Measurements from ENCODE around the gene IL20RA.

IL20RA gene

DNA sequence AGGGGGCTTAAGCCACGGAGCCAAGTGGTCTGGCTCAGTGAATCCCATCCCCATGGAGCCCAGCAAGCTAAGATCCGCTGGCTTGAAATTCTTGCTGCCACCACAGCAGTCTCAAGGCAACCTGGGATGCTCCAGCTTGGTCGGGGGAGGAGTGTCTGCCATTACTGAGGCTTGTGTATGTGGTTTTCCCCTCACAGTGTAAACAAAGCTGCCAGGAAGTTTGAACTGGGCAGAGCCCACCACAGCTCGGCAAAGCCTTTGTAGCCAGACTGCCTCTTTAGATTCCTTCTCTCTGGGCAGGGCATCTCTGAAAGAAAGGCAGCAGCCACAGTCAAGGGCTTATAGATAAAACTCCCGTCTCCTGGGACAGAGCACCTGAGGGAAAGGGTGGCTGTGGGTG, 25.5 kb upstream of the IL20RA start:
- no peak for TF ChIP-seq CTCF (IDR thresholded peaks at IDR 0.05; ENCODE audit: extremely low read depth, insufficient read depth, missing control alignments)
- no peak for DNase-seq (ENCODE audit: low spot score)
- in situ Hi-C loops (cut with MboI; ENCODE audit: low pct_unique_long_range_greater_than_20kb, low sequenced_read_pairs, unreplicated experiment): no loop called here

- in situ Hi-C loops (cut with MboI; ENCODE audit: low pct_unique_long_range_greater_than_20kb, low sequenced_read_pairs, unreplicated experiment): no loop called here
- no peak for TF ChIP-seq CTCF (IDR thresholded peaks at IDR 0.05; ENCODE audit: extremely low read depth, insufficient read depth, missing control alignments)
- DNase-seq (ENCODE audit: low spot score): no peak
These were observed 22.6 kb upstream of the IL20RA start for GRCh38 chr6:137067399-137067798.

GRCh38 chr6:137058037-137058436, 13.3 kb upstream of the IL20RA start:
- no peak for TF ChIP-seq CTCF (IDR thresholded peaks at IDR 0.05; ENCODE audit: extremely low read depth, insufficient read depth, missing control alignments)
- DNase-seq (ENCODE audit: low spot score): no peak
- in situ Hi-C loops (cut with MboI; ENCODE audit: low pct_unique_long_range_greater_than_20kb, low sequenced_read_pairs, unreplicated experiment): no loop called here

DNA sequence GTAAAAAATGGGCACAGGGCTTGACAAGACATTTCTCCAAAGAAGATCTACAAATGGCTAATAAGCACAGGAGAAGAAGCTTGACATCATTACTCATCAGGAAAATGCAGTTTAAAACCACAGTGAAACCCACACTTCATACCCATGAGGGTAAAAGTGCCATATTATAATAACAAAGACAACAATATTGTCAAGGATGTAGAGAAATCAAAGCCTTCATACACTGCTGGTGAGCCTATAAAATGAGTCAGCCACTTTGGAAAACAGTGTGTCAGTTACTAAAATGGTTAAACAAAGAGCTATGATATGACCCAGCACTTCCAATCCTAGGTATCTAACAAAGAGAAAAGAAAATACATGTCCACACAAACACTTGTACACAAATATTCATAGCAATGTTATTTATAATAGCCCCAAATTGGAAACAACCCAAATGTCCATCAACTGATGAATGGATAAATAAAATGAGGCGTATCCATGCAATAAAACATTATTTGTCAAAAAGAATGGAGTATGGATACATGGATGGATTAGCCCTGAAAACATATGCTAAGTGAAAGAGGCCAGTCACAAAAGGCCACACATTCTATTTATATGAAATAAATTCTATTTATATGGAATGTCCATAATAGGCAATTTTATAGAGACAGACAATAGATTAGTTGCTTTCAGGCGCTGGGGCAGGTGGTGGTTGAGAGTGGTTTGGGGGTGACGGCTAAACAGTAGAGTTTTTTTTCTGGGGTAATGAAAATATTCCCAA, 11.5 kb upstream of the IL20RA start:
- TF ChIP-seq CTCF (IDR thresholded peaks at IDR 0.05; ENCODE audit: extremely low read depth, insufficient read depth, missing control alignments): no peak
- no peak for DNase-seq (ENCODE audit: low spot score)
- in situ Hi-C loops (cut with MboI; ENCODE audit: low pct_unique_long_range_greater_than_20kb, low sequenced_read_pairs, unreplicated experiment): no loop called here

DNA sequence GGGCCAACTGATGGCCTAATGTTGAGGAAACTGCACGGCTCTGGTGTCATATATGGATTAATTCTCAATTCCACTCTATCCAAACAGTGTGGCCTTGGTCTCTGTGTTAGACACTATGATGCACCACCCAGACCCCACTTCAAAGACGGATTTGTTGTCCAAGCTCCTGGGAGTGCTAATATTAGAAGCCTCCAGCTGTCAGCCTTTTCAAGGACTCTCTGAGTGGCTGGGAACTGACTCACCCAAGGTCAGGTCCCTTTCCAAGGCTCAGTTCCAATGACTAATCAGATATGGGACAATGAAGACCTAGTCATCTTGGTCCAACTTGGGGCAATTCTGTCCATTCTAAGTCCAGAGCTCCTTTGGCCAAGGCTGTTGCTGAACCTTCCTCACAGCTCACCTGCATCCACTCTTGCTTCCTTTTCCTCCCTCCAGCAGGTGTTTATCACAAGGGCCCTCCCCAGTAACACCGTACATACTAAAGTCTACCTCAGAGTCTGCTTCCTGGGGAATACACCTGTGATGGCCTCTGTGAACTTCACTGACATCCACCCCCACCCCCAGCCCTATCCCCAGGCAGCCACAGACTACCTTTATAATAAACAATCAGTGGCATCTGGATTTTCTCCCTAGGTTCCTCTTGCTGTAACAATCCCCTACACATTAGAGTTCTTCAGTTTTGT, 7.2 kb upstream of the IL20RA start:
- in situ Hi-C loops (cut with MboI; ENCODE audit: low pct_unique_long_range_greater_than_20kb, low sequenced_read_pairs, unreplicated experiment): no loop called here
- no peak for DNase-seq (ENCODE audit: low spot score)

GRCh38 chr6:137049095-137049494, 4.3 kb upstream of the IL20RA start:
- in situ Hi-C loops (cut with MboI; ENCODE audit: low pct_unique_long_range_greater_than_20kb, low sequenced_read_pairs, unreplicated experiment): no loop called here
- TF ChIP-seq CTCF (IDR thresholded peaks at IDR 0.05; ENCODE audit: extremely low read depth, insufficient read depth, missing control alignments): no peak
- no peak for DNase-seq (ENCODE audit: low spot score)

More for the DNA sequence above, 7.2 kb upstream of the IL20RA start:
- TF ChIP-seq CTCF (IDR thresholded peaks at IDR 0.05; ENCODE audit: extremely low read depth, insufficient read depth, missing control alignments): no peak
